GM19035 (cell line): ENCODE results near the gene CABYR.
A peak's percentile ranks its signal among the peaks of the same experiment; 100 is the strongest.

Experiments
- ATAC-seq: cut with Tn5 transposase; IDR thresholded peaks from one replicate; pipeline ENCODE4 v1.9.1; 2021; ENCODE audit not compliant: unreplicated experiment

The CABYR gene, protein sequence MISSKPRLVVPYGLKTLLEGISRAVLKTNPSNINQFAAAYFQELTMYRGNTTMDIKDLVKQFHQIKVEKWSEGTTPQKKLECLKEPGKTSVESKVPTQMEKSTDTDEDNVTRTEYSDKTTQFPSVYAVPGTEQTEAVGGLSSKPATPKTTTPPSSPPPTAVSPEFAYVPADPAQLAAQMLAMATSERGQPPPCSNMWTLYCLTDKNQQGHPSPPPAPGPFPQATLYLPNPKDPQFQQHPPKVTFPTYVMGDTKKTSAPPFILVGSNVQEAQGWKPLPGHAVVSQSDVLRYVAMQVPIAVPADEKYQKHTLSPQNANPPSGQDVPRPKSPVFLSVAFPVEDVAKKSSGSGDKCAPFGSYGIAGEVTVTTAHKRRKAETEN

DNA sequence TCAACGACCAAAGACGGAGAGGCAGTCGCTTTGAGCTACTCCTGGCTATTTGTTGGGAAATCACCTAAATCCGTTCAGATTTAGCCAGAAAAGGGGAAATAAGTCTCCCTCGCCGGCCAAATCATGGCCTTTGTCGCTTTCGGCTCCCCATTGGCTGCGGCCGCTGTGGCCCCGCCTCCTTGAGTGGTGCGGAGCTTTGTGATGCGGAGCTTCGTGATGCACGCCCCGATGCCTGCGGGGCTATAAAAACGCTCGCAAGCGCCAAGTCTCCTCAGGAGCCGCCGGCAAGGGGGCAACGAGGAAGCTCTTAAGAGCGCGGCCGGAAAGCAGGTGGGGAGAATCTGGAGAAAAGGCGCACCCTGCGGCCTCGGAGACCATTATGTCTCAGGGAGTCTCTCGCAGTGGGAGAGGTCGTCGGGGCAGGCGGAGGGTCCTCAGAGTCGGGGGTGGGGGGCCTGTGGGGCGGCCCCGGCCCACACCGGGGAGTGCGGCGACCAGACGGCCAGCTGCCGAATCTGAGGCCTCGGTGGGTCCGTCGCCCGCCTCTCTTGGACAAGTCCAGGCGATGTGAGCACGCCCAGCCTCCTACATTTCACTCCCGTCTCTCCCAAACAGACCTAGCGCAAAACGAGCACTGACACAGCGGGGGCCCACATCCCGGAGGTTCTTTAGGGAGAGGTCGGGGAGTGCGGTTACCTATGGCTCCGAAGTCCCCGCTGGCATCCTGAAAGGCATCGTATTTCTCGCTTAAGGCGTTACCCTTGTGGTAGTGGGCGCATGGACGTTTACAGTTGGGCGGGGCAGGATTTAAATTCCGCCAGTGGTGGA lies at the start of gene CABYR:
Gene CABYR (plus strand): TSS at position 274 of the 828 bp plus-strand sequence. CDS start 4,053 bp downstream, outside the sequence.
- peak; percentile 83 for ATAC-seq

DNA sequence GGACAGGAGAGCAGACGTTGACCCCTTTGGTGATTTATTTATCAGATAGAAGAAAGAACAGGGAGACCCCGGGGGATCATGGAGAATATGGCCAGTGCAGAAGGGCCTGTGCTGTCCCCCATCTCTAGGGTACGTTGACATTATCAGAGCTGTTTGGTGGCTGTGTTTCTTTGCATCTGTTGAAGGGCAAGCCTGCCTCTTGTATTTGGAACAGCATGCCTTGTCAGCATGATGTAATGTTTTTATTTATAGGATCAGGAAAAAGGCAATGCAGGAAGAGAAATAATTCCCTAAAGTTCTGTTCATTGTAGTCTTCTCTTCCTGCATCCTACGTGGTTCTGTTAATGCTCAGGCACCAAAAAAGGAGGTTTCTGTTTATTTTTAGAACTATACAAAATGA lies 49.8 kb upstream of the CABYR start:
- ATAC-seq: no peak

GRCh38 chr18:24089515-24090337 lies 49.1 kb upstream of the CABYR start:
- ATAC-seq: no peak

DNA sequence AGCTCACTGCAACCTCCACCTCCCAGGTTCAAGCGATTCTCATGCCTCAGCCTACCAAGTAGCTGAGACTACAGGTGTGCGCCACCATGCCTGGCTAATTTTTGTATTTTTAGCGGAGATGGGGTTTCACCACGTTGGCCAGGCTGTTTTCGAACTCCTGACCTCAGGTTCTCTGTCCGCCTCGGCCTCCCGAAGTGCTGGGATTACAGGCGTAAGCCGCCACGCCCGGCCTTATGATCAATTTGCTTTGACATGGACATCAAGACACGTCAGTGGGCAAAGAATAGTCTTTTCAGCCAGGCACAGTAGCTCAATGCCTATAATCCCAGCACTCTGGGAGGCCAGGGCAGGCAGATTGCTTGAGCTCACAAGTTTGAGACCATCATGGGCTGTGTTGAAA lies 48.0 kb upstream of the CABYR start:
- ATAC-seq: no peak

DNA sequence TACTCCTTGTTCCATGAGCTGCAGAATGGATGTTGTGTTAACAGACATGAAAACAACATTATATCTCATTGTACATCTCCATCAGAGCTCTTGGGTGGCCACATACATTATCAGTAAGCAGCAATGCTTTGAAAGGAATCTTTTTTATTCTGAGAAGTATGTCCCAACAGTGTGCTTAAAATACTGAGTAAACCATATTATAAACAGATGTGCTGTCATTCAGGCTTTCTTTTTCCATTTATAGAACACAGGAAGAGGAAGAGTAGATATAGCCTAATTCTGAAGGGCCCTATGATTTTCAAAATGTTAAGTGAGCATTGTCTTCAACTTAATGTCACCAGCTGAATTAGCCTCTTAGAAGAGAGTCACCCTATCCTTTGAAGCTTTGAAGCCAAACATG lies 44.3 kb upstream of the CABYR start:
- no peak for ATAC-seq

DNA sequence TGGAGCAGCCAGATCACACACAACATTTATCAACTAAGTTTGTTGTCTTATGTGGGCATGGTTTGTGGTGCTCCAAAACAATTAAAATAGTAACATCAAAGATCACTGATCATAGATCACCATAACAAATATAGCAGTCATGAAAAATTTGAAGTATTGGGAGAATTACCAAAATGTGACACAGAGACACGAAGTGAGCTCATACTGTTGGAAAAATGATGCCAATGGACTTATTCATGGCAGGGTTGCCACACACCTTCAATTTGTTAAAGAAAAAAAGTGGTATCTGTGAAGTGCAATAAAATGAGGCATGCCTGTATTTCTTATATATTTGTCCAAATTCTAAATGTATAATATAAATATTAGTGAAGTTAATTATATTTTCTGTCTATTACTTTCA lies 42.9 kb upstream of the CABYR start:
- no peak for ATAC-seq

DNA sequence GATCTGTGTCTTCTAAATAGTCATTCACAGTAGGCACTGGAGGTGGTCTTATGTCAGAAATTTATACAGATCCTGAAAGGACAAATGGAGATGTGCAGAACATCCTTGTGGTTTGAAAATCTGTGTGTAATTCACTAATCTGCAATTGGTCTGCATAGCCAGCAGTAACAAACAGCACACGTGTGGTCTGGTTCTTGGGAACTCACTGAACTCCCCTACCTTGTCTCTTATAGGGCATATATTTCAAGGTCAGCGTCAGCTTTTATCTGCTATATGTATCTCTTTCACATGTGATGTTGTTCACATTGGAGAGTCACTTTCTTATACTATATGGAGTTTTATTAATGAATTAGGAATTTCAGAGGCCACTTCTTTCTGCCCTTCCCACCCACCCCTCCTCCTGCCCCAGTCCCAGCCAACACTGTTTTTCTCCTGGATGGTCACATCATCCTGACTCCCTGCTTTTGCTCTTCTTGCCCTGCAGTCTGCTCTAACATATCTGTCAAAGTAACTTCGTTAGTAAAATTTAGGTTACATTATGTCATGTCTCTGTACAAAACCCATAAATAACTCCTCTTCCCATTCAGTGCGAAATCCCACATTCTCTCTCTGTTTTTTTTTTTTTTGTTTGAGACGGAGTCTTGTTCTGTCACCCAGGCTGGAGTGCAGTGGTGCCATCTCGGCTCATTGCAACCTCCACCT lies 35.4 kb upstream of the CABYR start:
- no peak for ATAC-seq

GRCh38 chr18:24104486-24104885 lies 34.4 kb upstream of the CABYR start:
- no peak for ATAC-seq

- ATAC-seq: no peak
Observed at GRCh38 chr18:24108641-24109040, 30.2 kb upstream of the CABYR start.

DNA sequence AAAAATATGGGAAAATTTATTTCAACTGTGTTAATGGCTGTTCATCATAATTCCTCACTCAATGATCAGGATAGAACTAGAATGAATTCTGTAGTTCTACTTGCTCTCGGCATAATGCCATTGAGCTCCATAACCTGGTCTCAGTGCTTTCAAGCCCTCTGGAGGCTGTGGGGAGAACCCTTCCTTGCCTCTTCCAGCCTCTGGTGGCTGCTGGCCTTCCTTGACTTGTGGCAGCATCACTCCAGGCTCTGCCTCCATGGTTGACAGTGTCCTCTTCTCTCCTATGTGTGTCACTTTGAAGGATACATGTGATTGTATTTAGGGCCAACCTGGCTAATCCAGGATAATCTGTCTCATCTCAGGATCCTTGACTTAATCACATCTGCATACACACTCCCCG lies 26.9 kb upstream of the CABYR start:
- ATAC-seq: no peak

DNA sequence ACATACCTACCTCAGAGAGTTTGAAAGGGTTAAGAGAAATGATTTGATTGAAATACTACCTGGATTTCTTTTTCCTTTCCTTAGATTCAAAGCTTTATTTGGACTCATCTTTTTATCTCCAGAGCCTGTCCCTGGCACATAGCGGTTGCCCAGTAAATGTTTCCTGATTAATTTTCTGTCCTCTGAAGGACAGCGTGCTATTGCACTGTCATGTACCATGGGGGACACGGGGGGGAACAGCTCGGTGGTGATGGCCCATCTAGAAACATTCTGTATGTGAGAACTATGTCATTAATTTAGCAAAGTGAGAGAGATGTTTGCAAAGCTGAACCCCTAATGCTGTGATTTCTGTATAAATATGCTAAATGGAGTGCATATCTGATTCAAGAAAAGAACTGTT lies 26.4 kb upstream of the CABYR start:
- no peak for ATAC-seq

GRCh38 chr18:24112874-24113615 lies 25.8 kb upstream of the CABYR start:
- no peak for ATAC-seq

DNA sequence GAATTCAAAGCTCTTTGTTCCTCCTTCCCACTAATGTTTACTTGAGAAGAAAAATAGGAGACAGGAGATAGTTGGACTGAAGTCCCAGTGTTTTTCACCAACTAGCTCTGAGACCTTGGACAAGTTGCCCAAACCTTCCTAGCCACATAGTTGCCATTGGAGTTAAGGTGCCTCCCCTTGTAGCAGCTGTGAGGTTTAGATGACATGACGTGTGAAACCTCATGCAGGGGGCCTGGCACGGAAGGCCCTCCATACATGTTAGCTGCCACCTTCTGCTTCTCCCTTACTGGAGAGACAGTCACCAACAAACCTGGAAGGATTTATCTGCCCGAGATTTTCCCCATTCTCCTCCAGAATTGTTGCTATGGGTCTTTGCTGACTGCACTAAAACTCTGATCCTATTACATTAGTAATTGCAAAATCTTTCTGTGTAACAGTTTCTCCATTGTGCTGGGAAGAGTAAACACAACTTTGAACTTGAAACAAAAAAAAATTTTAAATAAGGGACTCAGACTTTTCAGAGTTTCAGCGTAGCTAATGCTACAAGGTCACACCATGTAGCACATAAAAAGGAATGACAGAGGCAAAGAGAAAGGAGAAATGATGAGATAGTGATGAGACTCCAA lies 23.8 kb upstream of the CABYR start:
- ATAC-seq: no peak

DNA sequence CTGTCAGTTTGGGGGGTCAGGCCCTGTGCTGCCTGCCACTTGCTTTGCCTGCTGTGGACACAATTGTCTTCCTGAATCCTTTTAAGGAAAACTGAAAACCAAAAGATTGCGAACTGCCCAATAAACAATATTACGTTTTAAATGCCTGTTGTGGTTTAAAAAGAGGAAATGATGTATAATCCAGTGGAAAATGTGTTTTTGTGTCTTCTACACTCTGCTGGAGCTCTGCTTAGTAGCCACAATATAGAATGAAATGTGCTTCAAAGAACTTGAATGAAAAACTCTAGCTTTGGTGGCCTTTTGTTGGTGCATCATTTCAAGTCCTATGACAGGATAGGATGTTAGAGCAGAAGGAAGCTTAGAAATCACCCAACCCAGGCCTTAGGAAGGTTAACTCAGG lies 23.2 kb upstream of the CABYR start:
- ATAC-seq: no peak

DNA sequence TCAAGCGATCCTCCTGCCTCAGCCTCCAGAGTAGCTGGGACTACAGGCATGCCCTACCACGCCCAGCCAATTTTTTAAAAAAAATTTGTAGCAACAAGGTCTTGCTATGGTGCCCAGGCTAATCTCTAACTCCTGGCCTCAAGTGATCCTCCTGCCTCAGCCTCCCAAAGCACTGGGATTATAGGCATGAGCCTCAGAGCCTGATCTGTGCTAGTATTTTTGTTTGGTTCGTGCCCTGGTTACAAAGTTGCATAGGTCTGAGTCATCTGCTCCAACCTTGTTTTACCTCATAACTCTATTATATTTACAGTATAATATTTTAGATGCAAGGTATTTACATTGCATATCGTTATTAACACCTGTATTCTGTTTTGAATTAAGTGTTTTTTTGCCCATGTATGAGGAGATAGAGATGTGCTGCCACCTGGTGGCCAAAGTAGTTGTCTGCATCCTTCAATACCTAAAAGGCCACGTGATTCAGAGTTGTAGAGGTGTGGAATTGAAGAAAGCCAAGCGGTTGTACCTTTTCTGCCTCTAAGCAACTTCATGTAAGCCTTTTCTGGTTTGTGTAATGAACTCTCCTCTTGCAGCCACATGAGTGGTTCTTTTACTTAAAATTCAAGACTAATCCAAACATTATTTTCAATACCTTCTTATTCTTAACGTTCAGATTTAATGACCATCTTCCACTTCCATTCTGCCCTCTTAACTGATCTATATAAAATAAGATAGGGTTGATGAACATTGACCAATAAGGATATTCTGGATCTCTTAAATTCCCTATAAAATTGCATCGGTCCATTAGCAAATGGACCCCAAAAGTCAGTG lies 19.9 kb upstream of the CABYR start:
- ATAC-seq: peak; percentile 82

GRCh38 chr18:24120676-24121075 lies 18.2 kb upstream of the CABYR start:
- ATAC-seq: no peak

- ATAC-seq: no peak
Observed at GRCh38 chr18:24121625-24122024, 17.2 kb upstream of the CABYR start.

GRCh38 chr18:24126155-24126961 lies 12.5 kb upstream of the CABYR start:
- no peak for ATAC-seq
